DMS114 treated with DMSO at 0.1 percent for 48 hours (cell line): ENCODE data around the gene EME1.

Experiments
- DNase-seq: peaks from one replicate; lab custom pipeline; 2025; ENCODE audit not compliant: unreplicated experiment; lab: John Stamatoyannopoulos, UW

EME1 gene

GRCh38 chr17:50347894-50348291 is 25.1 kb upstream of the EME1 start:
- no peak for DNase-seq

- no peak for DNase-seq
These were observed 24.3 kb upstream of the EME1 start for GRCh38 chr17:50348522-50349242.

GRCh38 chr17:50349243-50349600 is 23.8 kb upstream of the EME1 start:
- no peak for DNase-seq

- no peak for DNase-seq
These were observed 22.3 kb upstream of the EME1 start for GRCh38 chr17:50350733-50351132.

GRCh38 chr17:50352072-50352692 is 20.8 kb upstream of the EME1 start:
- DNase-seq = no peak

DNA sequence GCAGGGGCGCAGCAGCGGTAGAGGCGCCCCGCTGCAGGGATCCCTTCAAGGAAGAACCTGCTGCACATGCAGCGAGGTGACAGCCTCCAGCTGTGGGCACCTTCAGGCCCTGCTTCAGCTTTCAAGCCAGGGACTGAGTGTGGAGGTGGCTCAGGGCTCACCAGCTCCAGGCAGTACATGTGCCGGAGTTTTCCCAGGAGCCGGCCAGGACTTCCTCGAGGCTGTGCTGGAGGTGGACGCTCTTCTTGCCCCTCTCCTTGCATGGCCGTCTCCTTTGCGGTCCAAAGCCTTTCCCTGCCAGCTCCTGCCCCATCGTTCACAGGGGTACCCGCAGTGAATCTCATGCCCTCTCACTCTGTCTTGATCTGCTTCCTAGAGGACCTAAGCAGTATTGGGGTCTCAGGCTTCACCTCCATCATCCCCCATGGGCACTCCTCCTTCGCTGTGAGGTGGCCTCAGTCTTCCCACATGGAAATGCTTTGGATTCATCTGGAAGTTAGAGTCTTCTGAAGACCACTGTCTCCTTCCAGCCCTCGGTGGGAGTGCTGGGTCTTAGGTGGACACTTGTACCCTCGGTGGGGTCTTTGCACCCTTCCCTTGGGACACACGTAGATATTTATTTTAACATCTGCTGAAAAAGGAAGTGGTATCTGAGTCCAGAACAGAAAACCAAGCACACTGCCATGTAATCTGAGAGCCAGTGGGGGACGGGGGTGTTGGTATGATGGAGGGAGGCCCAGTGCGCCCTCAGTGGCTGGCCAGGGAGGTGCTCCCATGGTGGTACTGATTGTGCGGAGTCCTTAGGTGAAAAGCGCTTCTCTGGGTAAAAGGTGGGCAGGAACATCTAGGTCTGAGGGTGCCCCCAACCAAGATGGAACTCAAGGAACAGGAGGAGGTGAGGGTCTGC is 20.1 kb upstream of the EME1 start:
- no peak for DNase-seq

GRCh38 chr17:50353600-50354195 is 19.3 kb upstream of the EME1 start:
- no peak for DNase-seq

DNA sequence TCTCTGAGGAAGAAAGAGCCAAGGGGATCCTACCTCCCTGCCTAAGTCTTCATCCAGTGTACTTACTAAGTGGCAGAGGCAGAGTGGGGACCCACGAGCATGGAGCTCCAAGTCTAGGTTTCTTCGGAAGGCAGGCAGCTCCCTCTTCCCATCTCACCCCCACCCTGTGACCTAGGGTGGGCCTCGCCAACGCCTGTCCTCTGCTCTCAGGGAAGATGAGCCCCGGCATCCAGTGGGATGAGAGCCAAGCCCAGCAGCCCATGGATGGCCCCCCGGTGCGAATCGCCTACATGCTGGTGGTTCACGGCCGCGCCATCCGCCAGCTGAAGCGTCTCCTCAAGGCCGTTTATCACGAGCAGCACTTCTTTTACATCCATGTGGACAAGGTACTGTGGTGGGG is 18.8 kb upstream of the EME1 start:
- no peak for DNase-seq

DNA sequence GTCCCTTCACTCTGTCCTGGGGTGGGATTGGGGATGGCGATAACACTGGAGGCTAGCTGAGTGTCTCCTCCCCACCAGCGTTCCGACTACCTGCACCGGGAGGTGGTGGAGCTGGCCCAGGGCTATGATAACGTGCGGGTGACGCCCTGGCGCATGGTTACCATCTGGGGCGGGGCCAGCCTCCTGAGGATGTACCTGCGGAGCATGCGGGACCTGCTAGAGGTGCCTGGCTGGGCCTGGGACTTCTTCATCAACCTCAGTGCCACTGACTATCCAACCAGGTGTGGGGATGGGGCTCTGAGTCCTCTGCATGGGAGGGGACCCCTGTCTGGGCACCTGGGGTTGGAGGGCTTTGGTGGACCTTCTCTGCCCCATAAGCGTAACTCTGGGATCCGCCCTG is 18.3 kb upstream of the EME1 start:
- DNase-seq = no peak

DNA sequence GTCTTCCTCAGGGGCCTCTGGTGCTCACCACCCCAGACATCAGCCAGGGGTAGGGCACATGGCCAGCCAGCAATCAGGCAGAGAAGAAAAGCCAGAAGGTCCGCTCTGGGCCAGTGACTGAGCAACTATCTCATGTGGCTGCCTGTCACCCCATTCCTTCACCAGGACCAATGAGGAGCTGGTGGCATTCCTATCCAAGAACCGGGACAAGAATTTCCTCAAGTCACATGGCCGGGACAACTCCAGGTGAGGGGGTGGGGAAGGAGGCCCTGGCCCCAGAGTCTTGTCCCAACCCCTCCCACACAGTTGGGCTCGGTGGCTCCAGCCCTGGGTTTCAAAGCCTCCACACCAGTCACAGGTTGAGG is 17.7 kb upstream of the EME1 start:
- DNase-seq = no peak

GRCh38 chr17:50355701-50356341 is 17.2 kb upstream of the EME1 start:
- DNase-seq = no peak

GRCh38 chr17:50356418-50356817 is 16.6 kb upstream of the EME1 start:
- DNase-seq = no peak

GRCh38 chr17:50356892-50357510 is 16.0 kb upstream of the EME1 start:
- no peak for DNase-seq

DNA sequence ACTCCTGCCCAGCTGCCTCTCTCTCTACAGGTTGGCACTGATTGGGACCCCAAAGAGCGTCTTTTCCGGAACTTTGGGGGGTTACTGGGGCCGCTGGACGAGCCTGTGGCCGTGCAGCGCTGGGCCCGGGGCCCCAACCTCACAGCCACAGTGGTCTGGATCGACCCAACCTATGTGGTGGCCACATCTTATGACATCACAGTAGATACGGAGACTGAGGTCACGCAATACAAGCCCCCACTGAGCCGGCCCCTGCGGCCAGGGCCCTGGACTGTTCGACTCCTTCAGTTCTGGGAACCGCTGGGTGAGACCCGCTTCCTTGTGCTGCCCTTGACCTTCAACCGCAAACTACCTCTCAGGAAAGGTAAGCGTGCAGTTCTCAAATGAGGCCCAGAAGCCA is 14.9 kb upstream of the EME1 start:
- DNase-seq = no peak

GRCh38 chr17:50359005-50359699 is 13.9 kb upstream of the EME1 start:
- no peak for DNase-seq

DNA sequence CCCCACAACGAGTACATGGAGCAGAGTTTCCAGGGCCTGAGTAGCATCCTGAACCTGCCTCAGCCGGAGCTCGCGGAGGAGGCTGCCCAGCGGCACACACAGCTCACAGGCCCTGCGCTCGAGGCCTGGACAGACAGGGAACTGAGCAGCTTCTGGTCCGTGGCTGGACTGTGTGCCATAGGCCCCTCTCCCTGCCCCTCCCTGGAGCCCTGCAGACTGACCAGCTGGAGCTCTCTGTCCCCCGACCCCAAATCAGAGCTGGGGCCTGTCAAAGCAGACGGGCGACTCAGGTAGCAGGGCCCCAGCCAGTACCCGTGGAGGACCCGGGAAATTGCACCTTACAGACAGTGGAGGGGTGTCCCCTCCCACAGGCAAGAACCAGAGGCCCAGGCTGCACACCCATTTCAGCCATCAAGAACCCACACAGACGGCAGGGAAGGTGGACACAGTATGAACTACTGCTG is 13.0 kb upstream of the EME1 start:
- no peak for DNase-seq

- DNase-seq = no peak
These were observed 12.4 kb upstream of the EME1 start for GRCh38 chr17:50360486-50361115.

- DNase-seq = peak; percentile 39
These were observed 11.2 kb upstream of the EME1 start for GRCh38 chr17:50361561-50362480.

DNA sequence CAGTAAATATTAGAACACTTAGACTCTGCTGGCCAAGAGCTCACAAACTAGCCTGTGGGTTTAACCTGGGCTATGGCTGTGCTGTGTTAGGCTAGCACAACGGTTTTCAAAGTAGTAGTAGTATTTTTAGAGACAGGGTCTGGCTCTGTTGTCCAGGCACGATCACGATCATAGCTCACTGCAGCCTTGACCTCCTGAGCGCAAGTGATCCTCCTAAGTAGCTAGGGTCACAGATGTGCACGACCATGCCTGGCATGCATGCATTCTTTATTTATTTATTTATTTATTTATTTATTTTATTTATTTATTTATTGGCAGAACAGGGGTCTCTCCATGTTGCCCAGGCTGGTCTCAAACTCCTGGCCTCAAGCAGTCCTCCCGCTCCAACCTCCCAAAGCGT is 10.4 kb upstream of the EME1 start:
- DNase-seq = no peak
